ENCODE measurements around the gene TLE5.
"Not testable (repeated sequence)": the region's sequence is repeated elsewhere in the genome, so short reads cannot be mapped to it uniquely, and the experiment has no call there.

TLE5 gene

DNA sequence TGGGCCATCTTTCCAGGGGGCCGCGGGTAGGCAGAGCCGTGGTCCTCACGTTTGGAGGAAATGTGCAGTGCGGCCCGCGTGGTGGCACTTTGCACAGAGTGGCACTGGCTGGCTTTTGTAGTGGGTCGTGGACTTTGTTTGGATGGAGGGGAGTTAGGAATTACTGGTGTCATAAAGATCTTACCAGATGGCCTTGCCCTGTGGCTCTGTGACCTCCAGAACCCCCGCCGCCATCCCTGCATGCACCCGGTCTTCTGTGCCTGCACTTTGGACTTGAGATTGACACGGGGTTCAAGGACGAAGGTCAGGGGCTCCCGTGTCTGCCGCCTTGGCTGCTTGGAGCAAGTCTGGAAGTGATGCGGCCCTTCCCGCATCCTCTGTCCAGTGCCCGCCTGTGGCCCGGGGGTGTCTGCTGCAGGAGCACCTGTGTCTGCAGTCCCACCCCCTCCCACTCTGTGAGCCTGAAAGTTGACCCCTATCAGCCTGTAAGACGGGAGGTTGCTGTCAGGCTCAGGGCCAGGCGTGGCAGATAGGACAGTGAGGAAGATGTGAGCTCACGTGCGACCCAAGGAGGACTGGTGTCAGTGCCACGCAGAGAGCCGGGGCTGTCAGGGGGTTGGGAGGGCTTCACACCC lies 34.1 kb upstream of the TLE5 start:
- no peak for DNase-seq (ENCODE audit: low spot score)

DNA sequence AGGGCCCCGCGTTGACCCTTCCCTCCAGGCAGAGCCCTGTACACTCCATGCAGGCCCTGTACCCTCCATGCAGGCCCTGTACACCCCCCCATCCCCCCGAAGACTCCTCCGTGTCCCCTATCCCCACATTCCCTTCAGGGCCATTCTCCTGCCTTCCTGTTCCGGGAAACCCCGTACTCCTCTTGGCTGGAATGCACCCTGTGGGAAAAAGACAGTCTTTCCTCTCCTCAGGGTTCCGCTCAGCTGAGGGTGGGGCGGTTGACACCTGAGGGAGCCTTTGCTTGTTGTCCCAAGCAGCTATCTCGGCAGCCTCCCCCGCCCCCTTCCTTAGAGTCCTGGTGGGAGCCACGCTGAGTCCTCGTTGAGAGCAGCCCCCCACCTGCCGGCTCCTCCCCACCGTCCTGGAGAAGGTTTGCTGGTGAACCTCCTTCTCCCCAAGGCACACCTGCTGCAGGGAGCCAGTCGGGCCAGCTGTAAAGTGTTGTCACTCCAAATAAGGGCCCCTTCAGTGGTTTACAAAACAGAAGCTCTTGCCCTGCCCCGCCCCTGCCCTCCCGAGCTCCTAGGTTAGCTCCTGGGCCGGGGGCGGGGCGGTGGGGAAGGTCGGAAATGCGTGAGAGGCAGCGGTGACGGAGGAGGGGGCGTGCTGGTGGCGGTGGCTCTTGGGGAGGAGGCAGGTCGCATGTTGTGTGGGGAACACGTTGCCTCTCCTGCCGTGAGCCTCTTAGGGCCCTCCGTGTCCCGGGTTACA lies 33.3 kb upstream of the TLE5 start:
- no peak for DNase-seq (ENCODE audit: low spot score)

DNA sequence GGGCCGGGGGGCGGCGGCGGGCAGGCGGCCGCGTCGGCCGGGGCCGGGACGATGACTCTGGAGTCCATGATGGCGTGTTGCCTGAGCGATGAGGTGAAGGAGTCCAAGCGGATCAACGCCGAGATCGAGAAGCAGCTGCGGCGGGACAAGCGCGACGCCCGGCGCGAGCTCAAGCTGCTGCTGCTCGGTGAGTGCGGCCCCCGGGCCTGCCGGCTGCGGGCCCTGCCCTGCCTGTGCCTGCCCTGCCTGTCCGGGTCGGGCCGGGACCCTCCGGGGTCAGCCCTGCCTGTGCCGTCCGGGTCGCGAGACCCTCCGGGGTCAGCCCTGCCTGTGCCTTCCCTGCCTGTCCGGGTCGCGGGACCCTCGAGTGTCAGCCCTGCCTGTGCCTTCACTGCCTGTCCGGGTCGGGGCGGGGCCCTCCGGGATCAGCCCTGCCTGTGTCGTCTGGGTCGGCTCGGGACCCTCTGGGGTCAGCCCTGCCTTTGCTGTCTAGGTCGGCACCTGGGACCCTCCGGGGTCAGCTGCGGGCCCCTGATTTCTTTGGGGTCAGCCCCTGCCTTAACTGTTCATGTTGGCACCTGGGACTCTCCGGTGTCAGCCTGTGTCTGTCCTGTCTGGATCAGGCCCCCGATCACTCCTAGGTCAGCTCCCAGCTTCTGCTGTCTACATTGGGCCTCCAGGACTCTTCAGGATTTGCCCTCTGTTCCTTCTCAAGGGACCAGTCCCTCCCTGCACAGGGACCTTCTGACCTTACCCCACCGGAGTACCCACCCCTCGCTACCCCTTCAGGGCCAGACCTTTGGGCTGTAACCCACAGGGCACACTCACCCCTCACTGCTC lies 32.5 kb upstream of the TLE5 start:
- no peak for DNase-seq (ENCODE audit: low spot score)

DNA sequence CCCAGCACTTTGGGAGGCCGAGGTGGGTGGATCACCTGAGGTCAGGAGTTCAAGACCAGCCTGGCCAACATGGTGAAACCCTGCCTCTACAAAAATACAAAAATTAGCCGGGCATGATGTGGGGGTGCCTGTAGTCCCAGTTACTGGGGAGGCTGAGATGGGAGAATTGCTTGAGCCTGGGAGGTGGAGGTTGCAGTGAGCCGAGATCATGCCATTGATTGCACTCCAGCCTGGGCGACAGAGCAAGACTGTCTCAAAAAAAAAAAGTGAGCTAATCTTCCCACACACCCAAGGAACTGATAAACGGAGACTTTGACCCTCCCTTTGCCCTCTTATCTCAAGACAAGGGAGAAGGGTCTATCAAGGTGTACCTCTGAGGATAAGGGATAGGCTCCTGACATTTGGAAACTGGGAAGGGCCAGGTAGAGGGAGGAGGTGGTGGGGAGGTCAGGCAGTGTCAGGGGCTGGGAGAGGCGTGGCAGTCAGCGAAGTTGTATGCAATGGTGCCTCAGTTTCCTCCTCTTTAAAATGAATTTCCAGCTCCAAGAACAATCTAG lies 27.1 kb upstream of the TLE5 start:
- DNase-seq (ENCODE audit: low spot score) = not testable (repeated sequence)

DNA sequence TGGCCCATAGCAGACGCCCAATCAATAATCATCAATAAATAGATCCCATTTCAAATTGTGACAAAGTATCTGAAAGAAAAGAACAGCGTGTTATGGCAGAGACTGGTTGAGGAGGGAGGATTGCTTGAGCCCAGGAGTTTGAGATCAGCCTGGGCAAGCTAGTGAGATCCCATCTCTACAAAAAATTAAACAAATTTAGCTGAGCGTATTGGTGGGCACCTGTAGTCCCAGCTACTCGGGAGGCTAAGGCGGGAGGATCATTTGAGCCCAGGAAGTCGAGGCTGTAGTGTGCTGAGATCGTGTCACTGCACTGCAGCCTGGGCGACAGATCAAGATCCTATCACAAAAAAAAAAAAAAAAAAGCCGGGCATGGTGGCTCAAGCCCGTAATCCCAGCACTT lies 25.5 kb upstream of the TLE5 start:
- DNase-seq (ENCODE audit: low spot score) = no peak

DNA sequence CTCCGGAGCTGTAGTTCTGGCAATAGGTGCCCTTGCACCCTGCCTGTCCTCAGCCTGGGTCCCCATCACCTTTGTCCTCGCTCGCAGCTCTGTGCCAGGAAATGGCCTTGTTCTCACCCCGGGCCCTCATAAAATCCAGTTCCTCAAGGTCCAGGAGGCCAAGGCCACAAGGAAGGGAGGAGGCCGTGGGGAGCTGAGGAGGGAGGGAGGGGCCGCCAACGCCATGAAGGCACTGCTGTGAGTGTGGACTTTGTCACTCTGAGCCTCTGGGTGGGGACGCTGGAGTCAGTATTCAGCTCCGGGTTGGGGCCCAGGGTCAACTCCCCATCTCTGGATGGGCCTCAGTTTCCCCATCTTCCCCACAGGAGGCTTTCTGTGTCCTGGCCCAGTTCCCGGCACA lies 22.6 kb upstream of the TLE5 start:
- DNase-seq (ENCODE audit: low spot score) = no peak

DNA sequence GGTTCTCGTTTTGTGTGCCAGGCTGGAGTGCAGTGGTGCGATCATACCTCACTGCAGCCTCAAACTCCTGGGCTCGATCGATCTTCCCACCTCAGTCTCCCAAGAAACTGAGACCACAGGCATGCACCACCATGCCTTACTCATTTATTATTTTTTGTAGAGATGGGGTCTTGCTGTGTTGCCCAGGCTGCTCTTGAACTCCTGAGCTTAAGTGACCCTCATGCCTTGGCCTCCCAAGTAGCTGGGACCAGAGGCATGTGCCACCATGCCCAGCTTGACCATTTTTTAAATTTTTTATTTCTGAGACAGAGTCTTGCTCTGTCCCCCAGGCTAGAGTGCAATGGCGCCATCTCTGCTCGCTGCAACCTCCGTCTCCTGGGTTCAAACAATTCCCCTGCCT lies 21.7 kb upstream of the TLE5 start:
- no peak for DNase-seq (ENCODE audit: low spot score)

DNA sequence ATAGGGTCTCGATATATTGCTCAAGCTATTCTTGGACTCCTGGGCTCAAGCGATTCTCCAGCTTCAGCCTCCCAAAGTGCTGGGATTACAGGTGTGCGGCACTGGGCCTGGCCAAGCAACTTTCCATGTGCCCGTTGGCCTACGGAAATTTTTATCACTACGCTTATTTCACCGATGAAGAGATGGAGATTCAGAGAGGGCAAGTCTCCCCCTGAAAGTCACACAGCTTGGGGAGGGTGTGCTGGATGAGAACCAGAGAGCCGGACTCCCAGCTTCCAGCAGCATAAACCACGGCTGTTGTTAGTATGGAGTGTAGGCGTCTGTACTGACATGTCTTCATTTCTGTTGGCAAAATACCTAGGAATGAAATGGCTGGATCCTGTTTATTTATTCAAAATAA lies 20.0 kb upstream of the TLE5 start:
- DNase-seq (ENCODE audit: low spot score) = no peak

DNA sequence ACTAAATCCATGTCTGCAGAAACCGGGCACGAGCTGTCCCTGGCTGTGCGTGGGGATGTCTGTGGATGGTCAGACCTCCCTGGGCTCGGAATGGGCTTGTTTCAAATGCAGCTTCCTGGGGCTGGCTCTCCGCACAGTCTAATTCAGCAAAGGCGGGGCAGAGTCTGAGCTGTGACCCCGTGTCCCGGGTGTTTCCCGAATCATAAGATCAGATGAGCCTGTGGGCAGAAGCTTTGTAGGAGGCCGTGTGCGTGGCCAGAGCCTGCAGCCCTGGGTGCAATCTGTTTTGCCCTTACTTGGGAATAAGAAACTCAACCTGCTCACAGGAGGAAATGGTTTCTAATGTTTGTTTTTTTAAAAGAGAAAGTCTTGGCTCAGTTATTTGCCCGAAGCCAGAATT lies 18.0 kb upstream of the TLE5 start:
- no peak for DNase-seq (ENCODE audit: low spot score)

DNA sequence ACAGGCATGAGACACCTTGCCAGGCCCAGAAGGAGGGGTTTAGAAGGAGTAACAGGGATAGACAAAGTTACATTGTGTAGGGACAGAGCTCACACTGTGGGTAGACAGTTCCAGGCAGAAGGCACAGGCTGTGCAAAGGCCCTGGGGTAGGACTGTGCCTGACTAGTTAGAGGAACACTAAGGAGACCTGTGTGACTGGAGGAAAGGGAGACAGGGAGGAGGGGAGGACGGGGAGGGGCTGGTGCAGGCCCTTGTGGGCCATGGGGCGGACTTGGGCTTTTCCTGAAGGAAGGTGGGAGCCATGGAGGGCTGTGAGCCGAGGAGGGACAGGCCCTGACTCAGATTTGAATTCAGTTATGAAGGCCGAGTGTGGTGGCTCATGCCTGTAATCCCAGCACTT lies 17.3 kb upstream of the TLE5 start:
- no peak for DNase-seq (ENCODE audit: low spot score)

DNA sequence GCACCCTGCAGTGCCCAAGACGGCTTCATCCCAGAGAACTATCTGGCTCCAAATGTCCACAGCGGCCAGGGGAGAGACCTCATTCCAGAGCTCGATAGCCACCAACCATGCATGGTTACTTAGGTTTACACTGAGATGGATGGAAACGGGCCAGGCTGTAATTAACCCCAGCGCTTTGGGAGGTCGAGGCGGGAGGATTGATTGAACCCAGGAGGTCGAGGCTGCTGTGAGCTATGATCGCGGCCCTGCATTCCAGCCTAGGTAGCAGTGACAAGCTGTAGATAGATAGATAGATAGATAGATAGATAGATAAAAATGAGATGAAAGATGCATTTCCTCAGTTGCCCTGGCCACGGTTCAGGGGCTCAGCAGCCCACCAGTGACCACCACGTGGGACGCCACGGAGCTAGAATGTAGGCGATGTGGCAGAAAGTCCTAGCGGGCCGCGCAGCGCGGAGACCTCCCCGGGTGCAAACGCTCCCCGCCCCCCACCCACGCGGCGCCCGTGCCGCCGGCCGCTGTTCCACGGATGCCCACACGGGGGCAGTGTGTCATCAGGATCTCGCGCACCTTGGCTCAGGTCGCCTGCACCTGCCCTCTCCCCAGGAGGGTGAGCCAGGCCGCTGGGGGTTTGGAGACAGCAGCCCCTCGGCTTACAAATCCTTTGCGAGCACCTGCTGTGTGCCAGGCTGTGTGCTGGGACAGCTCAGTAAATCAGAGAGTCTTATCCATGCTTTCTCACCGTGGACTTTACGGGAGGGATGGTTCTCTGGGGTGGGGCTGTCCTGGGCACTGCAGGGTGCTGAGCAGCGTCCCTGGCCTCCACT lies 13.5 kb upstream of the TLE5 start:
- DNase-seq (ENCODE audit: low spot score) = peak; percentile 68

DNA sequence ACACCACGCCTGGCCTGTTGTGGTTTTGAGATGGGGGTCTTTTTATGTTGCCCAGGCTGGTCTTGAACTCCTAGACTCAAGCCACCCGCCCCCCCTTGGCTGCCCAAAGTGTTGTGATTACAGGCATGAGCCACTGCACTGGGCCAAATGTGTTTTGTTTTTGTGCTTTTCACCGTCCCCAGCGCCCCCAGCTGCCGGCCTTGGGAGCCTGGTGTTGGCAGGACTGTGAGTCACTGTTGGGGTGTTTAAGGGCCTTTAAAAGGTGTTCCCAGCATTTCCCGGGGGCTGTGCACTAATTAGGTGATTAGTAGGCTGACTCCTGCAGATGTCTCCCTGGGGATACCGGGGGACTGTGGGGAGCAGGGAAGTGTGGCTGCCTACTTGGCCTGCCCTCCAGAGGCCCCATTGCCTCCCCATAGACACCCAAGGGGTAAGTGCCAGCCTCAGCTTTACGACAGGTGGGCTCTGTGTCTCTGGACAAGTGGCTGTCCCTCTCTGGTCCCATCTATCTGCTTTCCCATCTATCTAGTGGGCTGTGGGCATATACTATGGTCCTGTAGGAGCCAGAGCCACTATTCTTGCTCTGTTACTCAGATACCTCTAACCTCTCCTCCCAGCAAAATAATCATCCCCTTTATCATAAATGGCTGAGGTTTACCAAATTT lies 11.8 kb upstream of the TLE5 start:
- no peak for DNase-seq (ENCODE audit: low spot score)

DNA sequence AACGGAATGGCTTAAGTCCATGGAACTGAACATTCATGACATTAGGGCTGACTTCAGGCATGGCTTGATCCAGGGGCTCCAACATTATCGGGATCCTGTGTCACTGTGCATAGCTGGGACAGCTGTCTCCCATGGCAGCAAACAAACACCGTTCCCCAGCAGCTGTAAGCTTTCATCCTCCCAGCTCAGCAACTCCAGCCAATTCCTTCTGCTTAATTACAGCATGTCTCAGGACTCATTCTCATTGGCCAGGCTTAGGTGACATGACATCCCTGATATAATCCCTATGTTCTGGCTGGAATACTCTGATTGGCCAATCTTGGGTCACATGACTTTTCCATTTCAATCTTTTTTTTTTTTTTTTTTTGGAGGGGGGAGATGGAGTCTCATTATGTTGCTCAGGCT lies 10.9 kb upstream of the TLE5 start:
- no peak for DNase-seq (ENCODE audit: low spot score)

DNA sequence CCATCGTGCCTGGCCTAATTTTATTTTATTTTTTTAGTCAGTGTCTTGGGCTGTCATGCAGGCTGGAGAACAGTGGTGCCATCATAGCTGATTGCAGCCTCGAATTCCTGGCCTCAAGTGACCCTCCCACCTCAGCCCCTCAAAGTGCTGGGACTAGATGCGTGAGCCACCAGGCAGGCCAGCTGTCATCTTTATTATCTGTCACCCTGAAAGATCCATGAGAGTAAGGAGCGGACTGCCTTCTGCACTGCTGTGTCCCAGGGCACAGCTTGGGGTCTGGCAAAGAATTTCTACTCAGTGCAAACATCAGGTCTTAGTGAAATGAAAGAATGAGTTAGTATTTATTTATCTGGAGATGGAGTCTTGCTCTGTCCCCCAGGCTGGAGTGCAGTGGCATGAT lies 9.5 kb upstream of the TLE5 start:
- DNase-seq (ENCODE audit: low spot score) = no peak

DNA sequence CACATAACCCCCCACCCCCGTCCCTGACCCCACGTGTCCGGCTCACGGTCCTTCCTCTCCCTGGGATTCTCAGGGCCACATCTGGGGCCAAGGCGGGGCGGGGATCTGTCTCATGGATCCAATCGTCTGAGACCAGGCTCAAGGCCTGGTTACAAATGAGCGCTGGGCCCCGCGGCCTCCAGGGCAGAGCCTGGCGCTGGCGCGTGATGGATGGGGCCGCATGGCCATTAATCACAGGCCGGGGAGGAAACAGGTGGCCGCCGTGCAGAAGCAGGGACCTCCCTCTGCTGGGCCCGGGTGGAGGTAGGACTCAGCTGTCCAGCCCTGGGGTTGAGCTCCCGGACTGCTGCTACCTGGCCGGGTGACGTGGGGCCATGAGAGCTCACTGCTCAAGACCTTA lies 5.8 kb upstream of the TLE5 start:
- no peak for DNase-seq (ENCODE audit: low spot score)

DNA sequence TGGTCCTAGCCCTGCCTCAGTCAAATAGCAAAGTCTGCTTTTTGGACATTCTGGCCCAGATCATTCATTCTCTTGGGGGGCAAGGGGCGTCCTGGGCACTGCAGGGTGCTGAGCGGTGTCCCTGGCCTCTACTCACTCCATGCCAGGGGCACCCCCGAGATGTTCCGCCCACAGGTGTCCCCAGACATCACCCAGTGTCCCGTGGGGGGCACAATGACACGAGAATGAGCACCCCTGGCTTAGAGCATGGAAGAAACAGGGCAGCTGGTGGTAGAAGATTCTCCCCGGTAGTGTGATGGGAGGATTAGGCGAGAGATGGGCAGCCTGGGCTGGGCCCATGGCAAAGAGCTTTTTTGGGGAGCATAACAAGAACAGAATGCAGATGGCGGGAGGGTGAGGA lies 5.3 kb upstream of the TLE5 start:
- DNase-seq (ENCODE audit: low spot score) = no peak

DNA sequence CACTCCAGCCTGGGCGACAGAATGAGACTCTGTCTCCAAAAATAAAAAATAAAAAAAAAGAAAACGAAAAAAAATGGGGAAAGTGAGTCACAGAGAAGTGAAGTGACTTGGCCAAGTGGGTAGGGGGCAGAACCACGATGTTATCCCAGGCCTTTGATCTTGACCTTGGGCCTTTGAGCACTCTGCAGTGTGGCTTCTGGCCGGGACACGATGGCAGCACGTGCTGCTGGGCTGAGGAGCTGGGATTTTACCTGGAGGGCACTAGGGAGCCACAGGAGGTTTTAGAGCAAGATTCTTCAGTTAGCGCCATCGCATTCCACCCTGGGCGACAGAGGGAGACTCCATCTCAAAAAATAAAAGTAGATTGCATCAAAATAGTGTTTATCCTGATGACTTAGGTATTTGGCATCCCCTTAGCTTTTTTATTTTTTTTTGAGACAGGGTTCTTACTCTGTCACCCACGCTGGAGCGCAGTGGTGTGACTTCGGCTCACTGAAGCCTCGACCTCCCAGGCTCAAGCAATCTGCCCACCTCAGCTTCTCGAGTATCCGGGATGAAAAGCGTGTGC lies 4.3 kb upstream of the TLE5 start:
- DNase-seq (ENCODE audit: low spot score) = no peak

DNA sequence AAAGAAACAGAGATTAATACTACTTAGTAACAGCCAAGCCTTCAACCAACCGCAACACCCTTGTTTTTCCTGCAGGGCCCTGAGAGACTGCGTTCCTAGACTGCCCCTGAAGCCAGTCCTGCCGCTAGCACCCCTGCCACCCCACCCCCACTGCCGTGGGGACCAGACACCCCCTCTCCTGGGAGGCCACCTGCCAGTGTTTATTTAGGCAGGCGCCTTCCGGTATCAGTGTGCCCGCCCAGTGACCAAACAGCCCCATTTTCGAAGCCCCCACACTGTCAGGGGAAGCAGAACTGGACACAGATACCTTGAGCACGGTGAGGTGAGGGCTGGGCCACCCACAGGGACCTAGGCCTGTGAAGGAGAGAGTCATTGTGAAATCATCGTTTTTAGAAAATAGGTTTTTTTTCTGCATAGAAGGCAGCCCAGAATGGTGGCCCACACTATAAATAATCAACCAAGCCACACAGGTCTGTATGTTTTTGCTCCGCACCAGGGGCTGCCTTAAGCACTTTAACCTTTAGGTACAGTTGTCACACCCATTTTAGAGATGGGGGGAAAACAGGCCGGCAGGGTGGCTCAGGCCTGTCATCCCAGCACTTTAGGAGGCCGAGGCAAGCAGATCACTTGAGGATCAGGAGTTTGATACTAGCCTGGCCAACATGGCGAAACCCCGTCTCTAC lies 3.5 kb upstream of the TLE5 start:
- DNase-seq (ENCODE audit: low spot score) = no peak

DNA sequence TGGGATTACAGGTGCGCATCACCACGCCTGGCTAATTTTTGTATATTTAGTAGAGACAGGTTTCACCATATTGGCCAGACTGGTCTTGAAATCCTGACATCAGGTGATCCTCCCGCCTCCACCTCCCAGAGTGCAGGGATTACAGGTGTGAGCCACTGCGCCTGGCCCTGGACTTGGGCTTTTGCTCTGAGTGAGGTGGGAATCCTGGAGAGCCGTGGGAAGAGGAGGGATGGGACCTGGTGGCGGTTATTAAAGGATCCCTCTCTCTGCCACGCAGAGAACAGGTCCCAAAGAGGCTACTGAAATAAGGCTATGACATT lies 1.7 kb upstream of the TLE5 start:
- no peak for DNase-seq (ENCODE audit: low spot score)
